H1 (cell line): ENCODE measurements around the gene WNT5A. TPM values are rescaled to one million over a fixed set of nuclear protein-coding genes. Genes with fewer than 3 reads are reported as not detected.

Experiments
- CBX8 ChIP-seq: fragments of 300-800, 300-1000 bp; sonication (generic); IDR thresholded peaks from 2 replicates; pipeline ENCODE4 v1.7.1; 2016; ENCODE audit warnings: low read depth, low read length, borderline replicate concordance
- KDM4A ChIP-seq: IDR thresholded peaks from one replicate; pipeline ENCODE4 v1.7.1; 2012; ENCODE audit warnings: low read depth, mild to moderate bottlenecking, moderate library complexity, low read length, inconsistent platforms; ENCODE audit not compliant: severe bottlenecking
- polyA plus RNA-seq, 7 experiments: library from polyadenylated mRNA; depleted of rRNA in 3 of 7; stranded (reverse) in 5 of 7; unstranded in 2 of 7; fragments of >200 nt in 5 of 7; fragments of 200-250 nt in 2 of 7; gene quantifications; 1 replicate in 5 of 7; 2 replicates in 1 of 7; 4 replicates in 1 of 7; pipeline versions ENCODE4 v1.2.1 to v1.2.3, GENCODE V29; 2011 to 2013; ENCODE audit warnings: missing spikeins in 2 of 7, mixed read lengths in 2 of 7
- total RNA-seq: library from RNA; stranded (reverse); fragmentation: NEBNext Ultra II Directional; extraction: Animal tissue kit (Norgen Biotek cat#: 25700); gene quantifications from 2 replicates; pipeline ENCODE4 v1.2.1, GENCODE V29; 2021

Gene WNT5A
- total and polyA plus RNA-seq, 2 of the 8 experiments (the other 6 are each of a cell fraction or from before 2014, with no cell fraction given): 3.9 to 5.6 TPM

DNA sequence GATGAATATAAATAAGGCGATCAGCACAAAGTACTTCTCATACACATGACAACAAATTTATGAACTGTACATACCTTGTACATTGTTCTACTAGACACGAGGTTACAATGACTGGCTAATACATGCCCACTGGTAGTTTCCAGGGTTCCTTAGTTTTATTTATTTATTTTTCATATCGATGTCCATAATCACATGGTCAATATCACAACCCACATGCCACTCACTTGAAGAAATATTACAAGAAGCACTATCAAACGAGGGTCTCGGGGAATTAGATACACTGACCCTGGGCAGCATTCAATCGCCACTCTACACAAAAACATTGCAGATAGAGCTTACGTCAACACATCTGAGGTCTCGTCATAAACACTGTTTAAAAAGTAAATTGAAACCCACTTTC, 21.2 kb upstream of the WNT5A start (continued):
- TF ChIP-seq CBX8 (no peak), KDM4A (no peak)
